GM18907 (cell line): ENCODE results near the gene MYLK.

Experiments used
- ATAC-seq: cut with Tn5 transposase; IDR thresholded peaks from one replicate; pipeline ENCODE4 v1.9.1; 2021; ENCODE audit warnings: mild to moderate bottlenecking, moderate library complexity; ENCODE audit not compliant: unreplicated experiment

MYLK gene

GRCh38 chr3:123653221-123653682 lies 230.9 kb downstream of the MYLK start:
- no peak for ATAC-seq

DNA sequence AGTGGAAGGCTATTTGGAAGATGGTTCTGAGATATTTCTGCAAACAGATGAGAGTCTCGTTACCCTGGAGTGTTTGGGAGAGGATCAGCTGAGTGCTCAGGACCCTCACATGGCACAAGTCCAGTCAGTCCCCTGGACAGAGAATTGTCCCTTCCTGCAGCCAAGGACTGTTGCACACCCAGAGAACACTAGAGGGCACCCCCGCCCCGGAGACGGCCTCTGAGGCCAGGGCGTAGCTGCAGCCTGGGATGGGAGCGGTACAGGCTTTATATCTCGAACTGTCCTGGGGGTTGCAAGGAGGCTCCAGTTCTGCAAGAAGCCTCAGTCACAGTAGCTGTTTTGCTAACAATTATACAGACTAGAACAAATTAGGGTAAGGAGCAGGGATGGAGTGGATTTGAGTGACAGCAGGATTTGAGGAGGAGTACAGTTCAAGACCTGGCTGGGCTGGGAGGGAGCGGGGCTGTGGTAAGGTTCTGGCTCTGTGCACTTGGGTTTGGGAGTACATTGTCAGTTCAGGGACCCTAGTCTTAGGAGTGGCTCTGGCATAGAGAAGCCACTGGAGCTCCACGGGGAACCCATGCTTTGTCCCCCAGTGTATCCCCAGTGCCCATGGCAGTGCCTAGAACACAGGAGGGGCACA lies 231.7 kb downstream of the MYLK start:
- ATAC-seq: no peak

- no peak for ATAC-seq
These were observed 232.4 kb downstream of the MYLK start for GRCh38 chr3:123651449-123652341.

DNA sequence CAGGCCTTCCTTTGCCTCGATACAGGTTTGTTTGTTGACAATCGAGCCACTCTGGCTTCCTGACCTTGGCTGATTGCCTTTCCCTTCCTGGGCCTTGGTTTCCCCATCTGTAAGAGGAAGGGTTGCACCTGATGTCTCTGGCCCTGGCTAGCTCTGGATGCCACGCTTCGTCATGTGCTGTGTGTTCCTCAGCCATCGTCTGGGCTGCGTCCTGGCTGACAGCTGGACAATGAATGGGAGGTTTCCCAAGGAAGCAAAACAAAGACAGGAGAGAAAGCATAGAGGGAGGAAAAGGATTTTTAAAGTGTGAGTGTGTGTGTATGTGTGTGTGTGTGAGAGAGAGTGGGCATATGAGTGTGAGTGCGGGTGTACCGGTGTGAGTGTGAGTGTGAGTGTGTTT lies 234.0 kb downstream of the MYLK start:
- ATAC-seq: no peak

- no peak for ATAC-seq
These were observed 235.3 kb downstream of the MYLK start for GRCh38 chr3:123648696-123649405.

DNA sequence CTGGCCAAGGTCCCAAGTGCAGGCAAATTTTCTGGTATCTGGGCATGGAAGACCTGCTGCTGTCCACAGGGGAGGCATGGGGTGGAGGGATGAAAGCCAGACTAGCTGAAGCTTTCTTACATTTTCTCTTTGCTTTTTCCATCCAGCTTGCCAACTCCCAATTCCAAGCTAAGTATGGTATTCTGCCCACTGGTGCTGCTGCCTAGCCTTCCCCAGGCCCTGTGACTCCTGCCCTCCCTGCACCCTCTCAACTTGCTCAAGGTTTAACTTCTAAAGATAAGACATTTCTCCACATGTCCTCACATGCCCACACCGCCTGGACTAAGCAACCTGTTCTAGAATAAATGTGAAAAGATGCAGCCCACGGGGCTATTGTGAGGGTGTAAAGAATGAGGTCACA lies 239.8 kb downstream of the MYLK start:
- ATAC-seq: no peak

GRCh38 chr3:123642957-123643330 lies 241.2 kb downstream of the MYLK start:
- ATAC-seq: no peak

DNA sequence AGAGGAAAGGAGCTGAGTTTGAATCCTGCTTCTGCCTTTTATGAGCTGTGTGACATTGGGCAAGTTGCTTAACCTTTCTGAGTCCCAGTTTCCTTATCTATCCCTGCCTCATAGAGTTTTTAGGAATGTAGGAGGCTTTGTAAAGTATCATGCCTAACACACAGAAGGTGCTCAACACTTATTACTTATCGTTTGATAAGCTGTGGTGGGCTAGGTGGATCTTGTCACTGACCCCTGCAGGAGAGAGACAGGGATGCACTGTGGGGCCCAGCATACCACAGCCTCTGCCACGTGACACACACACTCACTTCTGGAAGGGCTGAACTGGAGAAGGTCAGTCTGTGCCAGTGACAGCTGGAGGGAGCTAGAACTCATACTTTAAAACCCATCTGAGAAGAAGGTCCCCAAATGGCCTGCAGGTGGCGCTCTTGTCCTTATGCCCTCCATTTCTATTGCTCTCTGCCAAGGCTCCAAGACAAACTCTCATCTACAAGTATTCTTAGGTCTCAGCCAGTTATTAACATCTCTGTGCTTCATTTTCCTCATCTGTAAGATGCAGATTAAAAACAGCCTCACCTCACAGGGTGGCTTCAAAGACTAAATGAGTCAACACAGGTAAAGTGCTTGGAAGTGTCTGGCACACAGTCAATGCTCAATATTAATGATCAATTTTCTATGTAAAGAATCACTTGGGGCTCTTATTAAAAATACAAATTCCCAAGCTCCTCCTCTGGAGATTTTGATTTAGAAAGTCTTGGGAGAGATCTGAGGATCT lies 241.8 kb downstream of the MYLK start:
- peak; percentile 80 for ATAC-seq

GRCh38 chr3:123641505-123641904 lies 242.6 kb downstream of the MYLK start:
- no peak for ATAC-seq

- no peak for ATAC-seq
These were observed 243.2 kb downstream of the MYLK start for GRCh38 chr3:123640740-123641462.

DNA sequence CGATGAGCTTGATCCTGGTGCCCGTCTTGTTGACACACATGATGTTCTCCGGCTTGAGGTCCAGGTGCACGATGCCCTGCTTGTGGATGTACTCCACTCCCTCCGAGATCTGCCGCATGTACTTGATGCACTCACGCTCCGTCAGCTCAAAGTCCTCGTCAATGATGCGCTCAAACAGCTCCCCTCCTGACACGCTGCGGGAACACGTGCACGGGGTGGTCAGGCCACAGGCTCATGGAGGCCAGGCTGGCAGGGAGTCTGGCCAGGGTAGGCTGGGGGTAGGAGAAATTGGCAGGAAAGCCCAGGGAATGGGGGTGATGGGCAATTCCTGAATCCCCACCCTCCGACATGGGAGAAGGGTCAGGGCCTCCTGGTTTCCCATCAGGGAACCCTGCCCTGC lies 243.8 kb downstream of the MYLK start:
- no peak for ATAC-seq

- no peak for ATAC-seq
These were observed 245.0 kb downstream of the MYLK start for GRCh38 chr3:123638936-123639689.

GRCh38 chr3:123637841-123638240 lies 246.3 kb downstream of the MYLK start:
- ATAC-seq: no peak

- no peak for ATAC-seq
These were observed 247.0 kb downstream of the MYLK start for GRCh38 chr3:123637131-123637530.

GRCh38 chr3:123636431-123636841 lies 247.7 kb downstream of the MYLK start:
- no peak for ATAC-seq

DNA sequence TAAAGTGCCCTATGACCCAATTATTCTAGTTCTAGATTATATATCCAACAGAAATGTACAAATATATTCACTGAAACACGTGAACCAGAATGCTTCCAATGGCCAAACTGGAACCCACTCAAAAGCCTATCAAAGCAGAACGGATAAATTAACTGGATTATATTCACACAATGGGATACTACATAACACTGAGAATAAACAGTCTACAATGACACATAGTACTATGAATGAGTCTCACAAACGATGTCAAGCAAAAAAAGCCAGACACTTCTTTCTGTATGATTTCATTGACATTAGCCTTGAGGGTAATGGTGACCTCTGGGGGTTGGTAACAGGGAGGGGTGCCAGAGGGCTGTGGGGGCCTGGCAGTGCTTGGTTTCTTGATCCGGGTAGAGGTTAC lies 248.4 kb downstream of the MYLK start:
- no peak for ATAC-seq

- ATAC-seq: no peak
These were observed 248.9 kb downstream of the MYLK start for GRCh38 chr3:123635217-123635616.

DNA sequence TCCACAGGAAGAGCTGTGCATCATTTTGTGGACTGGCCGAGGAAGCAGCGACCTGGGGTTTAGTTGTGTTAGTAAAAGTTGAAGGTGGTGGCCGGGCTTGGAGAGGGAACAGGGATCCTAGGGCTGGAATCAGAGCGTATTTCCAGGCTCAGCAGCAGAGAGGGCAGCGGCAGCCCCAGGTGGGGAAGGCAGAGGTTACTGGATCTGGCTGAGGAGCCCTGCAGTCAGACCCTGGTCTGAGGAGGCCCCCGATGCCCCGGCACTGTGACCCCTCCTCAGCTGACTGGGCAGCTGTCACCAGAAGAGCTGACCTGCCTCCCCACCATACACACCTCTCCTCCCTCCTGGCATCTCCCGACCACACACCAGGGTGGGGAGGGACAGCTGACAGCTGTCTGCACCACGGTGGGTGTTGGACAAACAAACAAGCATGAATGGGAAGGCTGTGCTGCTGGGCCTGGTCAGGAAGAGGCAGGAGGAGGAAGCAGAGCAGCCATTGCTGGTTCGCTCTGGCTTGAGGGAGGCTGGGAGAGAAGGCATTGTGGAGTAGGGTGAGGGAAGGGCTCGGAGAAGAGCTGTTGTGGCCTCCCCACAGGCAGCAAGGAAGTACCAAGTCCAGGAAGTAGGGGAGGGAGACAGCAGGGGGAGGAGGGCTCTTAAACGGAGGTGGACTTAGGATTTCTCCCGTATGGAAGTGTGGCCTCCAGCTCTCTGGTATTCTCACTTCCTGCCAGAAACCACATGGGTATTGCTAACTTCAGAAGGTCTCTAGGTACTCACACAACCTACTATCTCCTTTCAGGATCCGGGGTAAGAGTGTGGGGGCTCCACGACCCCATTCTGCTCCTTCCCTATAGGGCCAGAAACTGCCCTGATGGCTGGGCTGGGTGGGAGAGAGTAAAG lies 249.7 kb downstream of the MYLK start:
- ATAC-seq: no peak
